ENCODE data around the gene CYLD. TPM values are rescaled to one million over a fixed set of nuclear protein-coding genes. Genes with fewer than 3 reads are reported as not detected.

The CYLD gene
- total and polyA plus RNA-seq, 2 of the 4 experiments (the other 2 are of a cell fraction): 16.2 to 37.3 TPM

GRCh38 chr16:50741225-50741780 lies 583 bp upstream of the CYLD start:
- in situ Hi-C loops (cut with MboI; ENCODE audit: low sequenced_read_pairs): no loop called here
- Histone ChIP-seq H3K4ac (ENCODE audit: low read depth, low read length) (no peak overlapping the region), H3K4me1 (ENCODE audit: control insufficient read depth, insufficient read depth, low read length) (peaks cover 9% of the 10 kb centered on the region), H3K27me3 (ENCODE audit: control insufficient read depth, insufficient read depth, low read length) (peaks cover 8% of the 10 kb centered on the region), H2BK5ac (ENCODE audit: low read depth, low read length, poor library complexity, severe bottlenecking) (no peak overlapping the region), H2BK120ac (ENCODE audit: low read depth, low read length) (no peak overlapping the region), H3K79me1 (ENCODE audit: low read depth in 1 of 2, low read length in 2 of 2) (peaks cover 6 to 14% of the 10 kb centered on the region in 2 experiments; a peak in 2 of 4 replicates), H2AK5ac (ENCODE audit: low read depth, low read length) (no peak overlapping the region), H3K18ac (ENCODE audit: low read depth, low read length) (no peak overlapping the region; the same call in 1 of the 2 replicates), H3K4me2 (ENCODE audit: low read depth, low read length) (peak overlapping the region; percentile 86), H3K9me3 (ENCODE audit: control insufficient read depth, insufficient read depth, low read length) (no peaks in the 10 kb centered on the region), H3K36me3 (ENCODE audit: control insufficient read depth, insufficient read depth, low read length) (peaks cover 4% of the 10 kb centered on the region), H3K56ac (ENCODE audit: extremely low read depth, insufficient read depth, low read length) (no peak overlapping the region), H4K91ac (ENCODE audit: insufficient read depth, low read depth, low read length) (no peak overlapping the region), H2AK9ac (replicated peaks; ENCODE audit: low read depth, low read length, poor library complexity) (peak overlapping the region; percentile 47), H3K14ac (replicated peaks; ENCODE audit: low read depth, low read length) (0 out of 2 replicates have a peak overlapping the region, but pooled peaks have one; percentile 54), H2BK20ac (ENCODE audit: low read depth, low read length) (no peak overlapping the region), H3K27ac (ENCODE audit: insufficient read depth, low read length) (no peak overlapping the region), H4K20me1 (ENCODE audit: insufficient read depth, low read length) (no peaks in the 10 kb centered on the region), H2BK15ac (ENCODE audit: low read depth, low read length) (no peak overlapping the region), H3K23ac (ENCODE audit: low read depth, low read length) (no peak overlapping the region), H2AFZ (replicated peaks; ENCODE audit: low read length, poor library complexity) (peak overlapping the region; percentile 92), H3K9ac (ENCODE audit: low read depth, low read length) (no peak overlapping the region), H3K4me3 (ENCODE audit: insufficient read depth, low read depth, low read length) (peak overlapping the region; percentile 45), H4K8ac (ENCODE audit: low read depth in 2 of 2, low read length in 2 of 2) (peak overlapping the region in 1 of 2 experiments; percentile 11; a peak in 1 of 4 replicates), H4K5ac (ENCODE audit: low read depth, low read length) (no peak overlapping the region), H3K9me1 (ENCODE audit: insufficient read depth, low read length) (no peaks in the 10 kb centered on the region; the same call in 1 of the 2 replicates)
- BruUV-seq (replicated peaks): no TSS peak
- TF ChIP-seq RAD21 (IDR thresholded peaks at IDR 0.05; ENCODE audit: low read length) (no peak), RCOR1 (IDR thresholded peaks at IDR 0.05; ENCODE audit: insufficient replicate concordance, low read length) (peak; percentile 73), RFX5 (IDR thresholded peaks at IDR 0.05; ENCODE audit: low read depth, low read length) (no peak)
- 11% methylated on average over 17 of the region's 21 CpGs; no CpG with 5 or more reads in 1 of the 2 experiments for WGBS, 2 experiments (ENCODE audit: extremely low coverage in 2 of 2, insufficient read length in 1 of 2)
- ChIA-PET POLR2A (ENCODE audit: unreplicated experiment) (interaction anchor here (1.4 kb wide), 1 partner anchor 10 kb away, joined by 5 read pairs; no protein-coding TSS in a partner anchor), CTCF (interaction anchor here (0.6 to 0.7 kb wide), 2 partner anchors 65 to 716 kb away, joined by 3 to 4 read pairs; partner anchors contain the start of gene CNEP1R1)
- intact Hi-C loops (cut with micrococcal nuclease): loop anchor here (1.0 to 10.0 kb wide), 6 partner anchors 65 to 587 kb away; partner anchors contain the start of gene TENT4B
- dilution Hi-C loops (cut with HindIII; ENCODE audit: low sequenced_read_pairs, unreplicated experiment): no loop called here
- DNase-seq (no peak), ATAC-seq (ENCODE audit: low read depth) (no peak)

Measured in IMR-90 (cell line).